HG03439 (cell line): ENCODE results near the gene ALDH5A1.
"Not testable (repeated sequence)": the region's sequence is repeated elsewhere in the genome, so short reads cannot be mapped to it uniquely, and the experiment has no call there.

Experiments
- ATAC-seq: cut with Tn5 transposase; IDR thresholded peaks from one replicate; pipeline ENCODE4 v1.9.1; 2021; ENCODE audit warnings: mild to moderate bottlenecking, moderate library complexity; ENCODE audit not compliant: unreplicated experiment

Gene ALDH5A1

GRCh38 chr6:24484657-24485323, 10.0 kb upstream of the ALDH5A1 start:
- ATAC-seq: no peak

GRCh38 chr6:24486065-24486464, 8.7 kb upstream of the ALDH5A1 start:
- ATAC-seq: no peak

GRCh38 chr6:24489470-24489869, 5.3 kb upstream of the ALDH5A1 start, which contains the start of gene GPLD1:
Gene GPLD1 (minus strand): TSS chr6:24489578. CDS start chr6:24489511, 67 bp downstream.
- ATAC-seq: no peak

- ATAC-seq: no peak
Observed at GRCh38 chr6:24489881-24490280, 4.9 kb upstream of the ALDH5A1 start.

- no peak for ATAC-seq
Observed at GRCh38 chr6:24490948-24491347, 3.8 kb upstream of the ALDH5A1 start.

GRCh38 chr6:24492475-24492874, 2.3 kb upstream of the ALDH5A1 start:
- ATAC-seq: no peak

- ATAC-seq: peak; percentile 7
Observed at GRCh38 chr6:24493945-24494820, 586 bp upstream of the ALDH5A1 start.

GRCh38 chr6:24497254-24497970, 2.6 kb downstream of the ALDH5A1 start:
- no peak for ATAC-seq

- ATAC-seq: no peak
Observed at GRCh38 chr6:24500683-24501082, 5.9 kb downstream of the ALDH5A1 start.

GRCh38 chr6:24501374-24501773, 6.6 kb downstream of the ALDH5A1 start:
- no peak for ATAC-seq

GRCh38 chr6:24501914-24502313, 7.1 kb downstream of the ALDH5A1 start:
- ATAC-seq: no peak

GRCh38 chr6:24504287-24504648, 9.5 kb downstream of the ALDH5A1 start:
- ATAC-seq: no peak

GRCh38 chr6:24504649-24505586, 10.1 kb downstream of the ALDH5A1 start:
- no peak for ATAC-seq

- ATAC-seq: no peak
Observed at GRCh38 chr6:24506814-24507520, 12.2 kb downstream of the ALDH5A1 start.

- not testable (repeated sequence) for ATAC-seq
Observed at GRCh38 chr6:24511976-24512375, 17.2 kb downstream of the ALDH5A1 start.

- no peak for ATAC-seq
Observed at GRCh38 chr6:24513602-24514001, 18.8 kb downstream of the ALDH5A1 start.

- ATAC-seq: peak; percentile 72
Observed at GRCh38 chr6:24517659-24518543, 23.1 kb downstream of the ALDH5A1 start.

- ATAC-seq: peak; percentile 40
Observed at GRCh38 chr6:24520929-24521546, 26.3 kb downstream of the ALDH5A1 start.
